Ammon's horn (tissue), 1 donor: ENCODE results near the gene KMT2B.
"Not testable (repeated sequence)": the region's sequence is repeated elsewhere in the genome, so short reads cannot be mapped to it uniquely, and the experiment has no call there.

ENCODE experiments used
- DNase-seq: peaks from one replicate; pipeline ENCODE4 v3.0.0-alpha.2; 2016; ENCODE audit warnings: low spot score

KMT2B gene, protein sequence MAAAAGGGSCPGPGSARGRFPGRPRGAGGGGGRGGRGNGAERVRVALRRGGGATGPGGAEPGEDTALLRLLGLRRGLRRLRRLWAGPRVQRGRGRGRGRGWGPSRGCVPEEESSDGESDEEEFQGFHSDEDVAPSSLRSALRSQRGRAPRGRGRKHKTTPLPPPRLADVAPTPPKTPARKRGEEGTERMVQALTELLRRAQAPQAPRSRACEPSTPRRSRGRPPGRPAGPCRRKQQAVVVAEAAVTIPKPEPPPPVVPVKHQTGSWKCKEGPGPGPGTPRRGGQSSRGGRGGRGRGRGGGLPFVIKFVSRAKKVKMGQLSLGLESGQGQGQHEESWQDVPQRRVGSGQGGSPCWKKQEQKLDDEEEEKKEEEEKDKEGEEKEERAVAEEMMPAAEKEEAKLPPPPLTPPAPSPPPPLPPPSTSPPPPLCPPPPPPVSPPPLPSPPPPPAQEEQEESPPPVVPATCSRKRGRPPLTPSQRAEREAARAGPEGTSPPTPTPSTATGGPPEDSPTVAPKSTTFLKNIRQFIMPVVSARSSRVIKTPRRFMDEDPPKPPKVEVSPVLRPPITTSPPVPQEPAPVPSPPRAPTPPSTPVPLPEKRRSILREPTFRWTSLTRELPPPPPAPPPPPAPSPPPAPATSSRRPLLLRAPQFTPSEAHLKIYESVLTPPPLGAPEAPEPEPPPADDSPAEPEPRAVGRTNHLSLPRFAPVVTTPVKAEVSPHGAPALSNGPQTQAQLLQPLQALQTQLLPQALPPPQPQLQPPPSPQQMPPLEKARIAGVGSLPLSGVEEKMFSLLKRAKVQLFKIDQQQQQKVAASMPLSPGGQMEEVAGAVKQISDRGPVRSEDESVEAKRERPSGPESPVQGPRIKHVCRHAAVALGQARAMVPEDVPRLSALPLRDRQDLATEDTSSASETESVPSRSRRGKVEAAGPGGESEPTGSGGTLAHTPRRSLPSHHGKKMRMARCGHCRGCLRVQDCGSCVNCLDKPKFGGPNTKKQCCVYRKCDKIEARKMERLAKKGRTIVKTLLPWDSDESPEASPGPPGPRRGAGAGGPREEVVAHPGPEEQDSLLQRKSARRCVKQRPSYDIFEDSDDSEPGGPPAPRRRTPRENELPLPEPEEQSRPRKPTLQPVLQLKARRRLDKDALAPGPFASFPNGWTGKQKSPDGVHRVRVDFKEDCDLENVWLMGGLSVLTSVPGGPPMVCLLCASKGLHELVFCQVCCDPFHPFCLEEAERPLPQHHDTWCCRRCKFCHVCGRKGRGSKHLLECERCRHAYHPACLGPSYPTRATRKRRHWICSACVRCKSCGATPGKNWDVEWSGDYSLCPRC (N-terminal part only)

DNA sequence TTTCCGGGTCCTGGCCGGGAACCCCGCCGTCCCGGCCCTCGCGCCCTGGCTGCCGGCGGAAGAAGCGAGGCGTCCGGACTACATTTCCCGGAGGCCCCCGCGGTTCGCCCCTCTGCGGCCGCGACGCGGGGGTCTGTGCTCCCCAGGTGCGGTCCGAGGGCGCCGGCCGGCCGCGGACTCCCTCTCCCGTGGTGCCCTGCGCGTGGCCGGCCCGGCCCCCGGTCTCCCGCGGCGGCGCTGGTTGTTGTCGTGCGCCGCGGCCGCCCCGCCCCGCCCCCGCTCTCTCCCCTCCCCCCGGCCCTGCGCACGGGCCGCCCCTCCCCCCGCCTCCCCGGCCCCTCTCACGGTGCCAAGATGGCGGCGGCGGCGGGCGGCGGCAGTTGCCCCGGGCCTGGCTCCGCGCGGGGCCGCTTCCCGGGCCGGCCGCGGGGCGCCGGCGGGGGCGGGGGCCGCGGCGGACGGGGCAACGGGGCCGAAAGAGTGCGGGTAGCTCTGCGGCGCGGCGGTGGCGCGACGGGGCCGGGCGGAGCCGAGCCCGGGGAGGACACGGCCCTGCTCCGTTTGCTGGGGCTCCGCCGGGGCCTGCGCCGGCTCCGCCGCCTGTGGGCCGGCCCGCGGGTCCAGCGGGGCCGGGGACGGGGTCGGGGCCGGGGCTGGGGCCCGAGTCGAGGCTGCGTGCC, at the start of gene KMT2B:
Gene KMT2B (plus strand): TSS at position 339 of the 680 bp plus-strand sequence. CDS start 16 bp downstream, at position 355.
- no peak for DNase-seq

DNA sequence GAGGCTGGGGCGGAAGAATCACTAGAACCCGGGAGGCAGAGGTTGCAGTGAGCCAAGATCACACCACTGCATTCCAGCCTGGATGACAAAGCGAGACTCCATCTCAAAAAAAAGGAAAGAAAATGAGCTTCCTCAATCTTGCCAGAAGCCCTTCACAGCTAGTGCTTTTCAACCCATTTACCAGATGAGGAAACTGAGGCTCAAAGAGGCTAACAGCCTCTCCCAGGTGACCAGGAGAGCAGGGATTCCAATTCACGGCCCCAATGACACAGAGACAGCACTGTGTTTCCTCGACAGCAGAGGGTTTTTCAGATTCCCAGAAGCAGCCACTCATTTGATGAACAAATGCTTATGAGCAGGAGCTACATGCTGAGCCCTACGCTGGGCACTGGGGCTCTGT, 48.2 kb upstream of the KMT2B start:
- no peak for DNase-seq

DNA sequence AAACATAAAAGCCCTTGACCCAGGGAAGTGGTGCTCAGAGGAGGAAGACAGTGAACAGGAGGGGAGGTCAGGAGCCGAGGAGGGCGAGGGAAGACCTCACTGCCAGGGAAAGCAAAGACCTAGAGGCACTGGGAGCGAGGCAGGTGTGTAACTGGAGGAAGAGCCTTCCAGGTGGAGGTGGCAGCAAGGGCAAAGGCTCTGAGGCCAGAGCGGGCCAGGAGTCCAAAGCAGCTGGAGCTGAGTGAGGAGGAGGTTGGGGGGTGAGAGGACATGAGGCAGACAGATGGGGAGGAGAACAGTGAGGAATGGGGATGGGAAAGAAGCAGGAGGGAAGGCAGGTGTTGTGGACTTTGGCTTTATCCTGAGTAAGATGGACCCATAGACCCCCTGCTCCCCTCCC, 47.8 kb upstream of the KMT2B start:
- no peak for DNase-seq

DNA sequence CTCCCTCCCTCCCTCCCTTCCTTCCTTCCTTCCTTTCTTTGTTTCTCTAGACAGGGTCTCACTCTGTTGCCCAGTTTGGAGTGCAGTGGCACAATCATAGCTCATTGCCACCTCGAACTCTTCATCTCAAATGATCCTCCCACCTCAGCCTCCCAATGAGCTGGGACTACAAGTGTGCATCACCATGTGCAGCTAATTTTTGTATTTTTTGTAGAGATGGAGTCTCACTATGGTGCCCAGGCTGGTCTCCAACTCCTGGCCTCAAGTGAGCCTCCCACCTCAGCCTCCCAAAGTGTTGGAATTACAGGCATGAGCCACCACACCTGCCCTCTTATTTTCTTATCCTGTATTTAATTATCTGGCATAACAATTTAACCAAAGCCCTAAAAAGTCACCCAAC, 47.1 kb upstream of the KMT2B start:
- DNase-seq: no peak

DNA sequence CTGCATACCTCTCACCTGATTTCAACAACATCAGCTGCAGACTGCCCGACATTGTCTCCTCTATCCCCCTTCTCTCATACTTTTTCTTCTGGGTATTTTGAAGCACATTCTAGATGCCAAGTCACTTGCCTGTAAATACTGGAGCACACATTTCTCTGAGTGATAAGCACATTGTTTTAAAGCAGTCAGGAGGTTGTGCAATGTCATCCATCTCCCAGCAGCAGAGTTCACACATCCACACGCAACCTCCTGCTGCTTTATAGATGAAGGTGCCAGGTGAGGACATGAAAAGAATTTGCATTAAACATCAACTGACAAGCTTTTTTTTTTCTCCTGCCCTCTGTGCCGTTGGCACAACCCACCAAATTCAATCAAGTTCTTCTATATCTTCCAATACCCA, 46.0 kb upstream of the KMT2B start:
- no peak for DNase-seq

DNA sequence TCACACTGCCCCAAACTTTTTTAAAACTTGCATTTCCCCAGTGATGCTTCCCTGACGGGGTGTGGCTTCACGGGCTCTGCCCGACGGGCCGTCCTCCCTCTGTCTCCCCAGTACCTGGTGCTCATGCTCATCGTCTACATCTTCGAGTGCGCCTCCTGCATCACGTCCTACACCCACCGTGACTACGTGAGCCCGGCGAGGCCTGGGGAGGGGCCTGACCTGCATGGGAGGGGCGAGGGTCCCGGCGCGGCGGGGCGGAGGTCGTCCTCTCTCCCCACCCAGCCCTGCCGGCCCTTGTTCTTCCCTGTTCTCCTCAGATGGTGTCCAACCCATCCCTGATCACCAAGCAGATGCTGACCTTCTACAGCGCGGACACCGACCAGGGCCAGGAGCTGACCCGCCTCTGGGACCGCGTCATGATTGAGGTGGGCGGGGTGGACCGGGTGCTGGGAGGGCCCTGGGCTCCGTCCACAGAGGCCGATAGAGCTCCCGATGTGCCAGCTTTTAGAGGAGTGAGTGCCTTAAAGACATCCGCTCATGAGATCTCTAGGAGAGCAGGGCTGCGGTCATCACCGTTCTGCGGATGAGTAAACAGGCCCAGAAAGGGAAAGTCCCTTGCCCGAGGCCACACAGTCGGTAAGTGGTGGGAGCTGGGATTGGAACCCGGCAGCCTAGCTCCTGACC, 44.5 kb upstream of the KMT2B start:
- DNase-seq: no peak

DNA sequence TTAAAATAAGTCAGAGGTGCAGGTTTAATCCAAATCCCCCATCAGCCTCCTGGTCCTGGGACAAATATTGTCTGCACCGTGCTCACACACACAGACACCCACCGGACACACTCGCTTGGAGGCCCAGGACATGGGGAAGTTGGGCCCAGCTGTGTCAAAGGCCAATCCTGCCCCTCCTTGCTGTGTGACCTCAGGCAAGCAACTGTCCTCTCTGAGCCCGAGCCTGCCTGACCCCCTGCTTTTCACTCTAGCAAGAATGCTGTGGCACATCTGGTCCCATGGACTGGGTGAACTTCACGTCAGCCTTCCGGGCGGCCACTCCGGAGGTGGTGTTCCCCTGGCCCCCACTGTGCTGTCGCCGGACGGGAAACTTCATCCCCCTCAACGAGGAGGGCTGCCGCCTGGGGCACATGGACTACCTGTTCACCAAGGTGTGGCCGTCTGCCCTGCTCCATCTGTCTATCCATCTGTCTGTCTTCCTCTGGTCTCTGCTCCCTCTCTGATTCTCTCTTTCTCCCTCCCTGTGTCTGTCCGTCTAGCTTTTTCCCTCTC, 42.1 kb upstream of the KMT2B start:
- no peak for DNase-seq

DNA sequence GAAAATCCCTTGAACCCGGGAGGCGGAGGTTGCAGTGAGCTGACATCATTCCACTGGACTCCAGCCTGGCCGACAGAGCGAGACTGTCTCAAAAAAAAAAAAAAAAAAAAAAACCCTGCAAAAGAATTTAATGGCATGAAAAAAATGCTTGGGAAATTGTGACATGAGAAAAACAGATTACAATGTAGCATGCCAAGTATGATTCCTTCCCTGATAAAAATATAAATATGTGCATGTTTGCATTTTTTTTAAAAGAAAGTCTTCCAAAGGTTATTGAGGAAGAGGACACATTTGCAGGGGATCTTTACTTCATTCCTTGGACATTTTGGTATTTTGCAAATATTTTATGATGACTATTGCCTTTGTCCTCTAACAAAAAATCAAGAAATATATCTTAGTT, 28.0 kb upstream of the KMT2B start:
- DNase-seq: no peak

DNA sequence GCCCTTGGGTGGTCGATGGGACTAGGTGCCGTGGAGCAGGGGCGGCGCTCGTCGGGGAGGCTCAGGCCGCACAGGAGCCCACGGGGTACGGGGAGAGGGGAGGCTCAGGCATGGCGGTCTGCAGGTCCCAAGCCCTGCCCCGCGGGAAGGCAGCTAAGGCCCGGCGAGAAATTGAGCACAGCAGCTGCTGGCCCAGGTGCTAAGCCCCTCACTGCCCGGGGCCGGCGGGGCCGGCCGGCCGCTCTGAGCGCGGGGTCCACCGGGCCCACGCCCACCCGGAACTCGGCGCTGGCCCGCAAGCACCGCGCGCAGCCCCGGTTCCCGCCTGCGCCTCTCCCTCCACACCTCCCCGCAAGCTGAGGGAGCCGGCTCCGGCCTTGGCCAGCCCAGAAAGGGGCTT, 26.7 kb upstream of the KMT2B start:
- DNase-seq: not testable (repeated sequence)

DNA sequence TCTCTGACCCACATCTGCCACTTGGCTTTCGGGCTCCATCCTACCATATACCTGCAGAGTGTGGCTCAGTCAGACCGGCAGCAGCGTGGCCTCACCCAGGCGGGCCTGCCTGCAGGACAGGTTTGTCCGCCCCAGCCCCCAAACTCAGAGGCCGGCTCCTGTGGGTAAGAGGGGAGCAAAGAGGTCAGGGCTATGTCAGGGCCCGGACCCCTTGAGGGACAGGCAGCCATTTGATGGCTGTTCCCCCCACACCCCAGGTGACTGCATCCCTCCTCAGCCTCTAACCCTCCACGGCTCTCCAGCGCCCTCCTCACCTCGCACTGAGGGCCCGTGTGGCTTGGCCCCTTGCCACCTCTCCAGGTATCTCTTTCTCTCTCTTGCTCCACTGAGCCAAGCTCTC, 25.8 kb upstream of the KMT2B start:
- no peak for DNase-seq

DNA sequence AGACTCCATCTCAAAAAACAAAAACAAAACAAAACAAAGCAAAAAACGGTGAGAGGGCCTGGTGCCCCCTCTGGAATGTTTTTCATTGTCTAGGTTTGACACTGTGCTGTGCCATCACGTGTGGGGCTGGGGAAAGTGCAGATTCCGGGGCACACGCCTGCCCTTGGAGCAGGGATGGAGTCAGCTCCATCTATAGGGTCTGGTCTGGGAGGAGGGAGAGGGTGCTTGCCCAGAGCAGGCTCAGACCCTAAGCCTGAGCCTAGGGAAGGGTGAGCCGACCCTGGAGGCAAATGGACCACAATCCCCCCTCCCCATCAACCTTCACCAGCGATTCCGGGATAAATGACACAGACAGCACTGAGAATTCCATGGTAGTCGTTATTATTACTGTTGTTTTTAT, 24.4 kb upstream of the KMT2B start:
- no peak for DNase-seq

DNA sequence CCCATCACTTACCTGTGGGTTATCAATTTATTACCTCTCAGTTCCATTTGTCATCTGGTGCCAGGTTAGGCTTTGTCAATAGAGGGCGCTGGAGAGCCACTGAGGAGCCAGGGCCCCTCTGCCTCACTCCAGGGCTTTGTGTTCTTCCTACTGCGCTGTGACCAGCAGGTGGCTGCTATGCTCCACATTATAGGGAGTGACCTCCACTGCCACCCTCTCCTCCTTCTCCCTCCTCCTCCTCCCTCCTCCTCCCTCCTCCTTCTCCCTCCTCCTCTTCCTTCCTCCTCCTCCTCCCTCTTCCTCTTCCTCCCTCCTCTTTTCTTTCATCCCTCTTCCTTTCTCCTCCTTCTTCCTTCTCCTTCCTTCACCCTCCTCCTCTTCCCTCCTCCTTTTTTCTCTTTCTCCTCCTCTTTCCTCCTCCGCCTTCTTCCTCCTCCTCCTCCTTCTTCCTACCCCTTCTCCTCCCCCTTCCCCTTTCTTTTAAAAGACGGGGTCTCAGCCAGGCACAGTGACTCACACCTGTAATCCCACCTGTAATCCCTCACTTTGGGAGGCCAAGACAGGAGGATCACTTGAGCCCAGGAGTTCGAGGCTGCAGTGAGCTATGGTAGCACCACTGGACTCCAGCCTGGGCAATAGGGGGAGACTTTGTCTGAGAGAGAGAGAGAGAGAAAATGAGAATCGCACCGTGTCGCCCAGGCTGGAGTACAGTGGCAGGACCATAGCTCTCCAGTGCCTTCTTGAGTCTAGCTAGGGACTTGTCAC, 23.8 kb upstream of the KMT2B start:
- peak; percentile 95 for DNase-seq

DNA sequence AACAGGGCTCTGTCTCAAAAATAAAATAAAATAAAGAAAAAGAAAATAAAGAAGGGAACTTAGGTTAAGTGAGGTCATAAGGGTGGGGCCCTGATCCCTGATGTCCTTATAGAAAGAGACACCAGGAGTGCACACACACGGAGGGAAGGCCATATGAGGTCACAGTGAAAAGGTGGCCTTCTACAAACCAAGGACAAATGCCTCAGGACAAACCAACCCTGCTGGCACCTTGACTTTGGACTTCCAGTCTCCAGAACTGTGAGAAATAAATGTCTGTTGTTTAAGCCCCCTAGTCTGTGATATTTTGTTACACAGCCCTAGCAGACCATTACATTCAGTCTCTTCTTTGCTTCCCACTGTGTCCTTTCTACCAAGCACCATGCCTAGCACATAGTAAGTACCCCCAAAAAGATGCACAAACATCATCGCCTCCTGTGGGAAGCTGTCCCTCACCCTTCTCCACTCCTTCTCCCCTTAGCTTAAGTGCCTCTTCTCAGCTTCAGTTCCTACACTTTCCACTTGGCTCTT, 21.8 kb upstream of the KMT2B start:
- DNase-seq: no peak

DNA sequence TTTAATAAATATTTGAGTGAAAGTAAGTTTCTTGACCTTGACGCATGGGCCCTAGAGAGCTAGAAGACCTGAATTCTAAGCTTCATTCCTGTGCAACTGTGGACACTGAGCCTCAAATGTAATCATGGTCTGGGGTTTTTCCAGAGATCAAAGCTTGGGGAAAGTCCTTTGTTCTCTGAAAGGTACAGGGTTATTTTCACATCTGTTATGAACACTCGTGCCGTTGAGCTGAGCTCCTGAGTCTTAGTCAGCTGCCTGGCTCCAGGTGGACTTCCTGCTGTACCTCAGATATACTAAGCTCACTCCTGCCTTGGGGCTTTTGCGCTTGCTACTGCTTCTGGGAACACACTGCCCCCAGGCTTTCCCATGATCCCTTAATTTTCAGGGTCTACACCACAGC, 21.0 kb upstream of the KMT2B start:
- no peak for DNase-seq

DNA sequence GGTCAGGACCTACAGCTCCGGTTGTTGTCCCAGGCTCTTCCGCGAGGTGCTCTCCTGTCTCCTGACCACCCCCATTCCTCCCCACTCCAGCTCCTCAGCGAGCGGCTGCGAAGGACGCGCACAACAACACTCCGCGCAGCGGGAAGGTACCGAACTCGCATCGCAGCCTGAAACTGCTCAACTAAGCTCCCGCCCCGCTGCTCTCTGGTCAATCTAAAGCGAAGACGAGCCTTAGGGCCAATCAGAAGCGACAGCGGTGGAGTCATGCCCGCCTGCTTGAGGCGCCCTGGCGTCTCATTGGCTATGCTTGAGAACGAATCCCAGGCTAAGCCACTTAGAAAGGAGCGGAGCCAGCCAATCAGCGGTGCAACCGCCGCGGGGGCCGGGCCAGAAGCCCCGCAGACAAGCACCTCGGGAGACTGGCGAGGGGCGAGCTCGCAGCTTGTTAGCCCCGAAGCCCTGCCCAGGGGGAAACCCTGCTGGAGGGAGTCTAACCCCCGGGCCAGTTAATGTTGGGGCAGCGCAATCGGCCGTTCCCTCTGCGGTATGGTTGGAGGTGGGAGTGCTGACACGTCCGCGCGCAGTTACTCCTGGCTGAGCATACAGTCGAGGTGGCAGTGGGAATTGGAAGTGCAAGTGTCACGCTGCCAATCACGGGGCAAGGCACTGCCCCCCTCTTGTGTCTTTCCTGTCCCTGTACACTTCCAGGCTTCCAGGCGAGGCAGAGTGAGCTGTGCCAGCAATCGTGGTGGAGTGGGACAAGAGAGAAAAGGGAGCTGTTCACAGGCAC, 15.4 kb upstream of the KMT2B start:
- DNase-seq: peak; percentile 100

DNA sequence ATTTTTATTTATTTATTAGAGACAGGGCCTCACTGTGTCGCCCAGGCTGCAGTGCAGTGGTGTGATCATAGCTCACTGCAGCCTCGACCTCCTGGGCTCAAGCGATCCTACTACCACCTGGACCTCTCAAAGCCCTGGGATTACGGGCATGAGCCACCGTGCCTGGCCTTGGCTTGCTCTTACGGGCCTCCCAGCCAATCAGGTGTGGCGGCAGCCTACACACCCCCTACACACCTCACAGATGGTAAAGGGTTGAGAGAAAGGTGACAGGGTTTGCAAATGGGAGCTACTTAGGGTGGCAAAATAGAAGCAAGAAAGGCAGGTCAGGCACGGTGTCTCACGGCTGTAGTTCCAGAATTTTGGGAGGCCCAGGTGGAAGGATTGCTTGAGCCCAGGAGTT, 14.5 kb upstream of the KMT2B start:
- no peak for DNase-seq

DNA sequence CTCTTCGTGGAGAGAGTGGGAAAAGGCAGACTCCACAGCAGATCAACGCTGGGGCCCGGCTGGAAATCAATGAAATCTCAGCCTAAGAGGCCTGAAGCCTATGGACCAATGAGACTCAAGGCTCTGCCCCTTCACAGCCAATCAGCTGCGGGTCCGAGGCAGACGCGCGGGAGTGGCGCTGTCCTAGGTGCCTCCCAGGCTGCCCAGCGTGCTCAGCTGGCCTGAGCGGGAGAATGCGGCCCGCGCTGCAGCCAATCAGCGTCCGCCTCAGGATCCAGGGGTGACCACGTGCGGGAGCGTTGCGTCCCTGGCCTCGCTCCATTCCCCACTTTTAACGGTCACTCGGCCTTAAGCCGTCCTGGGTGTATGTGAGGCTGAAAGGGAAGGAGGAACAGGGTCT, 13.6 kb upstream of the KMT2B start, which contains the start of gene ZBTB32:
Gene ZBTB32 (plus strand): TSS at position 341 of the 400 bp plus-strand sequence. CDS start 10,069 bp downstream, outside the sequence.
- no peak for DNase-seq

DNA sequence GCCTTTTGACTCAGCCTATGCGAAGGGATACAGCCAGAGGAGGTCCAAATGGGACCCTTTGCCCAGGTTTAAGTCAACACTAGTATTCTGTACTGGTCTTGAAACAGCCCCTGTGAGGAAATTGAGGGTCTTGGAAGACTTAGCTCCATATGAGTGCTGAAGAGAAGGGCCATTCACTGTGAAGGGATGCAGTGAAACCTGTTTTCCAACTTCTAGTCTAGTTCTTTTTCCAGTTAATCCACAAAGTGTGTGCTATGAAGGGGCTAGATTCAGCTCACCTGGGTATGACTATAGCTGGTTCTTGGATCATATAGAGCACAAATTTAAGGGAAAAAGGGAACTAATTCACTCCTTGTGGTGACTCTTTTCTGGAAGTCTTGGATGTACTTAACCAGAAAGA, 9.4 kb upstream of the KMT2B start:
- no peak for DNase-seq
